DOHH2 (cell line): ENCODE data around the gene CXCL5.
"Not testable (repeated sequence)": the region's sequence is repeated elsewhere in the genome, so short reads cannot be mapped to it uniquely, and the experiment has no call there.

Experiments used
- H3F3A ChIP-seq: fragments of 200-600 bp; sonication (generic), shearing (Covaris generic); 2 replicates; pipeline ENCODE4 v1.6.0; 2016; ENCODE audit warnings: antibody characterized with exemption, mild to moderate bottlenecking; ENCODE audit not compliant: control insufficient read depth, insufficient read depth
- H3K27ac ChIP-seq: fragments of 200-600 bp; sonication (generic); 2 replicates; pipeline ENCODE4 v1.5.1; 2014; ENCODE audit warnings: low read depth, mild to moderate bottlenecking, low read length, moderate library complexity
- H3K27me3 ChIP-seq: fragments of 200-600 bp; sonication (generic); 2 replicates; pipeline ENCODE4 v1.6.1; 2014; ENCODE audit warnings: mild to moderate bottlenecking, low read length, mixed read lengths; ENCODE audit not compliant: control insufficient read depth
- H3K36me3 ChIP-seq: fragments of 200-600 bp; sonication (generic); 2 replicates; pipeline ENCODE4 v1.6.1; 2014; ENCODE audit warnings: mild to moderate bottlenecking, low read length, moderate library complexity, mixed read lengths; ENCODE audit not compliant: control insufficient read depth
- H3K4me1 ChIP-seq: fragments of 200-600 bp; sonication (generic); 2 replicates; pipeline ENCODE4 v1.6.1; 2014; ENCODE audit warnings: mild to moderate bottlenecking, low read length, mixed read lengths; ENCODE audit not compliant: control insufficient read depth
- H3K4me2 ChIP-seq: fragments of 200-600 bp; sonication (generic); 2 replicates; pipeline ENCODE4 v1.6.0; 2014; ENCODE audit warnings: mild to moderate bottlenecking, low read length, moderate library complexity
- H3K4me3 ChIP-seq: fragments of 200-600 bp; sonication (generic); 2 replicates; pipeline ENCODE4 v1.5.1; 2014; ENCODE audit warnings: mild to moderate bottlenecking, low read length, mixed read lengths
- H3K79me2 ChIP-seq: fragments of 200-600 bp; sonication (generic); 2 replicates; pipeline ENCODE4 v1.6.1; 2014; ENCODE audit warnings: mild to moderate bottlenecking, low read length, mixed read lengths; ENCODE audit not compliant: control insufficient read depth
- H3K9me2 ChIP-seq: fragments of 200-600 bp; sonication (generic); replicated peaks from 2 replicates; pipeline ENCODE4 v1.6.1; 2014; ENCODE audit warnings: mild to moderate bottlenecking, low read length, mixed read lengths; ENCODE audit not compliant: control insufficient read depth
- H3K9me3 ChIP-seq: fragments of 200-600 bp; sonication (generic); 2 replicates; pipeline ENCODE4 v1.6.1; 2014; ENCODE audit warnings: antibody characterized with exemption, low read length, mixed read lengths; ENCODE audit not compliant: control insufficient read depth, insufficient read depth
- H4K20me1 ChIP-seq: fragments of 200-600 bp; sonication (generic); 2 replicates; pipeline ENCODE4 v1.6.0; 2014; ENCODE audit warnings: low read depth, mild to moderate bottlenecking, antibody characterized with exemption, low read length, moderate library complexity; ENCODE audit not compliant: control insufficient read depth, insufficient read depth
- CTCF ChIP-seq: fragments of 200-600 bp; sonication (generic); IDR thresholded peaks from one replicate; pipeline ENCODE4 v1.5.1; 2014; ENCODE audit warnings: antibody characterized with exemption, mild to moderate bottlenecking, low read depth, low read length; ENCODE audit not compliant: poor library complexity, severe bottlenecking
- EZH2phosphoT487 ChIP-seq: fragments of 200-600 bp; sonication (generic); IDR thresholded peaks from 2 replicates; pipeline ENCODE4 v1.6.1; 2017; ENCODE audit warnings: borderline replicate concordance, mild to moderate bottlenecking, antibody characterized with exemption, low read length, moderate library complexity, mixed read lengths

CXCL5 gene

GRCh38 chr4:73988061-73988460, 10.4 kb downstream of the CXCL5 start, which contains the start of gene PPBP:
Gene PPBP (minus strand): TSS chr4:73988190. CDS start chr4:73988103, 87 bp downstream.
- Histone ChIP-seq H3K4me2 (no peak within 1 kb of the TSS), H3K4me3 (no peak within 1 kb of the TSS), H3K27me3 (no peaks in the 10 kb centered on the region; the same call in 1 of the 2 replicates), H3K9me3 (no peaks in the 10 kb centered on the region), H3K9me2 (no peaks in the 10 kb centered on the region), H3K79me2 (no peaks in the 10 kb centered on the region), H3K27ac (no peak within 1 kb of the TSS), H3K4me1 (no peaks in the 10 kb centered on the region), H3F3A (no peaks in the 10 kb centered on the region), H4K20me1 (no peaks in the 10 kb centered on the region), H3K36me3 (no peaks in the 10 kb centered on the region)
- TF ChIP-seq EZH2phosphoT487 (no peak), CTCF (no peak)

- Histone ChIP-seq H3K4me3 (no peak overlapping the region), H3K9me2 (no peaks in the 10 kb centered on the region), H3K27me3 (no peaks in the 10 kb centered on the region; the same call in 1 of the 2 replicates), H3K79me2 (no peaks in the 10 kb centered on the region), H4K20me1 (no peaks in the 10 kb centered on the region), H3K27ac (no peak overlapping the region), H3K36me3 (no peaks in the 10 kb centered on the region), H3K4me1 (no peaks in the 10 kb centered on the region), H3F3A (no peaks in the 10 kb centered on the region), H3K9me3 (no peaks in the 10 kb centered on the region), H3K4me2 (no peak overlapping the region)
- TF ChIP-seq CTCF (no peak), EZH2phosphoT487 (no peak)
These were observed 13.0 kb downstream of the CXCL5 start for GRCh38 chr4:73985528-73985852.

GRCh38 chr4:73984736-73985527, 13.5 kb downstream of the CXCL5 start:
- H3K9me3 ChIP-seq = no peaks in the 10 kb centered on the region
- H3K9me2 ChIP-seq = no peaks in the 10 kb centered on the region
- H3K27me3 ChIP-seq = no peaks in the 10 kb centered on the region; the same call in 1 of the 2 replicates
- no peaks in the 10 kb centered on the region for H3F3A ChIP-seq
- no peak overlapping the region for H3K27ac ChIP-seq
- TF ChIP-seq EZH2phosphoT487 = no peak
- TF ChIP-seq CTCF = no peak
- H3K79me2 ChIP-seq = no peaks in the 10 kb centered on the region
- H3K4me3 ChIP-seq = no peak overlapping the region
- H3K36me3 ChIP-seq = no peaks in the 10 kb centered on the region
- no peaks in the 10 kb centered on the region for H3K4me1 ChIP-seq
- H3K4me2 ChIP-seq = no peak overlapping the region
- H4K20me1 ChIP-seq = no peaks in the 10 kb centered on the region

- not testable (repeated sequence) for H3F3A ChIP-seq, H3K79me2 ChIP-seq, H3K27me3 ChIP-seq
These were observed 17.3 kb downstream of the CXCL5 start for GRCh38 chr4:73981175-73981574.

More at GRCh38 chr4:73981175-73981574, 17.3 kb downstream of the CXCL5 start:
- H3K4me1 ChIP-seq, H3K9me3 ChIP-seq, H3K27ac ChIP-seq, H3K4me3 ChIP-seq, H3K9me2 ChIP-seq, H3K4me2 ChIP-seq, H3K36me3 ChIP-seq, H4K20me1 ChIP-seq: not testable (repeated sequence)
